GM20000 (cell line): ENCODE results near the gene HIPK1.

Experiments
- DNase-seq: peaks from one replicate; pipeline ENCODE4 v3.0.0; 2012; ENCODE audit warnings: low spot score
- TF ChIP-seq, protein P1 (sequence below): IDR thresholded peaks from 2 replicates; pipeline ENCODE4 v1.5.1; 2012; ENCODE audit warnings: mild to moderate bottlenecking, control low read depth; ENCODE audit errors: extremely low read depth, missing control alignments

The HIPK1 gene

DNA sequence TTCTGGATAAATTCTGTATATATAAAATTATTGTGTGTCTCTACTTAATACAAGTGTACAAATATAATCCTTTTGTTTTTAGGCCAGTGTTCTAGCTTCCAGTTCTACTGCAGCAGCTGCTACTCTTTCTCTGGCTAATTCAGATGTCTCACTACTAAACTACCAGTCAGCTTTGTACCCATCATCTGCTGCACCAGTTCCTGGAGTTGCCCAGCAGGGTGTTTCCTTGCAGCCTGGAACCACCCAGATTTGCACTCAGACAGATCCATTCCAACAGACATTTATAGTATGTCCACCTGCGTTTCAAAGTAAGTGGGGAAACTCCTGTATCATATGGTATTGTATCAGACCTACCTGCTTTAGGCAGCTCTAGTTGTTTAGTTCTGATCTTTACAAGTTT lies 28.9 kb downstream of the HIPK1 start:
- TF ChIP-seq, protein P1, sequence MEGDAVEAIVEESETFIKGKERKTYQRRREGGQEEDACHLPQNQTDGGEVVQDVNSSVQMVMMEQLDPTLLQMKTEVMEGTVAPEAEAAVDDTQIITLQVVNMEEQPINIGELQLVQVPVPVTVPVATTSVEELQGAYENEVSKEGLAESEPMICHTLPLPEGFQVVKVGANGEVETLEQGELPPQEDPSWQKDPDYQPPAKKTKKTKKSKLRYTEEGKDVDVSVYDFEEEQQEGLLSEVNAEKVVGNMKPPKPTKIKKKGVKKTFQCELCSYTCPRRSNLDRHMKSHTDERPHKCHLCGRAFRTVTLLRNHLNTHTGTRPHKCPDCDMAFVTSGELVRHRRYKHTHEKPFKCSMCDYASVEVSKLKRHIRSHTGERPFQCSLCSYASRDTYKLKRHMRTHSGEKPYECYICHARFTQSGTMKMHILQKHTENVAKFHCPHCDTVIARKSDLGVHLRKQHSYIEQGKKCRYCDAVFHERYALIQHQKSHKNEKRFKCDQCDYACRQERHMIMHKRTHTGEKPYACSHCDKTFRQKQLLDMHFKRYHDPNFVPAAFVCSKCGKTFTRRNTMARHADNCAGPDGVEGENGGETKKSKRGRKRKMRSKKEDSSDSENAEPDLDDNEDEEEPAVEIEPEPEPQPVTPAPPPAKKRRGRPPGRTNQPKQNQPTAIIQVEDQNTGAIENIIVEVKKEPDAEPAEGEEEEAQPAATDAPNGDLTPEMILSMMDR, result no peak
- DNase-seq, result no peak

DNA sequence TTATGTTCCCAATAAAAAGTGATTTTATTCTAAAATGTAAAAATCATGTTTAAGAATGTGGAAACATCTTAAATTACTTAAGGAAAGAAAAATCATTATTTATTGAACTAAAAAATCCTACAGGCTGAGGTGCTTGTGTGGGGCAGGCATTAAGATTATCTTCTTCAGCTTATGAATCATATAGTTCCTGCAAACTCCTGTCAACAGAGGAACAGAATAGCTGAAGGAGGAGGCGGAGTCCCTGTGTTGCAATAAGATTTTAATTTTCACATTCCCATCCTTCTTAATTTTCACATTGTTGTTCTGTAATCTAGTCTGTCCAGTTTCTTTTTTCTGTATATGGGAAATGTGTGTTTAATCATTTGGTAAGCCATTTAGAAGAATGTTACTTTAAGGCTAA lies 29.6 kb downstream of the HIPK1 start:
- no peak for DNase-seq
- TF ChIP-seq, protein P1, result no peak

DNA sequence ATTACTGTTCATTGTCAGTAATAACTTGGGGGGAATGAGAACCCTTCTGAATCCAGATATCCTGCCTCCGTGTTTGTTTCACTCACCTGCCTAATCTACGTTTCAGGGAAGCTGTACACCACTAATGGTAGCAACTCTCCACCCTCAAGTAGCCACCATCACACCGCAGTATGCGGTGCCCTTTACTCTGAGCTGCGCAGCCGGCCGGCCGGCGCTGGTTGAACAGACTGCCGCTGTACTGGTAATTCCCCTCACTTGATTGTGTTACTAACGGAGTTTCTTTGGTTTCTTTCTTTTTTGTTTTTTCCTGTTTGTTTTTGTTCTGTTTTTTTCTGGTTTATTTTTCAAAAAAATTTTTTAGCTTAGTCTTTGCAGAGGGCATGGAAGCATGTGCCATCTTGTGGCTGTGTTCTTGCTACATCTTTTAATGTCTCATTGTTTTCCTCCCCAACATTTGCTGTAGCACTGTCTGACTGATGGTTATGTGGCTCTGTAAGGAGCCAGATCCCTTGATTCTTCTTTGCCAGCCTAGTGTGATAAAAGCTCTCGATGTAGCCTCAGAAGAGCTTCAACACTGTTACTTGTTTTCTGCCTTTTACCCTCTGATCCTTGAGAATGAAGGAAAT lies 34.3 kb downstream of the HIPK1 start:
- DNase-seq, result no peak
- TF ChIP-seq, protein P1, result no peak

DNA sequence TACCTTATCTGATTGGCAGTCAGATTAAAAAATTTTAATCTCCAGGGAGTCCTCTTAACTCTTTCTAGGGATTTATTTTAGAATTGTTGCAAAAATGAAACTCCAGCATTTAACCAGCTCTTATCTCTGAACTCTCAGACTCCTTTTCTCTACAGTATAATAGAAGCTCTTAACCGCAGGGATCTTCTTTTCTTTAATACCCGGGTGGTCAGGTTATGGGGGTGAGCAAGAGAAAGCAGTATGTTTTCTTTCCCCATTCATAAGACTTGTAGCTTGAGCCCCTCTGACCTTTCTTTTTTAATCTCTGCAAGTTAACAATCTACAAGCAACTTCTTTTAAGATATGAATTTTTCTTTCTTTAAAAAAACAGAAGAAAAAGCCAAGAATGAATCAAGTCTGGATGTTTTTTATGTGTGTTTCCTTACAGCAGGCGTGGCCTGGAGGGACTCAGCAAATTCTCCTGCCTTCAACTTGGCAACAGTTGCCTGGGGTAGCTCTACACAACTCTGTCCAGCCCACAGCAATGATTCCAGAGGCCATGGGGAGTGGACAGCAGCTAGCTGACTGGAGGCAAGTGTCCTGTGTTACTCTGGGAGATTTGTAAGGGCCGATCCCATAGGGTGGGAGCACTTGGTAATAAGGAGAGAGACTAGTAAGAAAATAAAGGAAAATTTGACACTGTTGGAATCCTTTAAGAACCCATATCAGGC lies 36.7 kb downstream of the HIPK1 start:
- no peak for DNase-seq

DNA sequence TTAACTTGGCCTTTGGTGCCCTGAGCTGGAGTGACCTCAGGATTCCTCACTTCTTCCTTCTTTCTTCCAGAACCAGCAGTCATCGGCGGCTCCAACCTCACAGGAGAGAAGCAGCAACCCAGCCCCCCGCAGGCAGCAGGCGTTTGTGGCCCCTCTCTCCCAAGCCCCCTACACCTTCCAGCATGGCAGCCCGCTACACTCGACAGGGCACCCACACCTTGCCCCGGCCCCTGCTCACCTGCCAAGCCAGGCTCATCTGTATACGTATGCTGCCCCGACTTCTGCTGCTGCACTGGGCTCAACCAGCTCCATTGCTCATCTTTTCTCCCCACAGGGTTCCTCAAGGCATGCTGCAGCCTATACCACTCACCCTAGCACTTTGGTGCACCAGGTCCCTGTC lies 43.8 kb downstream of the HIPK1 start:
- TF ChIP-seq, protein P1, result no peak

More for the DNA sequence above, 36.7 kb downstream of the HIPK1 start:
- TF ChIP-seq, protein P1, result no peak

DNA sequence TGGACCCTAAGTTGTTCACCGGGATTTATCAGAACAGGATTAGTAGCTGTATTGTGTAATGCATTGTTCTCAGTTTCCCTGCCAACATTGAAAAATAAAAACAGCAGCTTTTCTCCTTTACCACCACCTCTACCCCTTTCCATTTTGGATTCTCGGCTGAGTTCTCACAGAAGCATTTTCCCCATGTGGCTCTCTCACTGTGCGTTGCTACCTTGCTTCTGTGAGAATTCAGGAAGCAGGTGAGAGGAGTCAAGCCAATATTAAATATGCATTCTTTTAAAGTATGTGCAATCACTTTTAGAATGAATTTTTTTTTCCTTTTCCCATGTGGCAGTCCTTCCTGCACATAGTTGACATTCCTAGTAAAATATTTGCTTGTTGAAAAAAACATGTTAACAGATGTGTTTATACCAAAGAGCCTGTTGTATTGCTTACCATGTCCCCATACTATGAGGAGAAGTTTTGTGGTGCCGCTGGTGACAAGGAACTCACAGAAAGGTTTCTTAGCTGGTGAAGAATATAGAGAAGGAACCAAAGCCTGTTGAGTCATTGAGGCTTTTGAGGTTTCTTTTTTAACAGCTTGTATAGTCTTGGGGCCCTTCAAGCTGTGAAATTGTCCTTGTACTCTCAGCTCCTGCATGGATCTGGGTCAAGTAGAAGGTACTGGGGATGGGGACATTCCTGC lies 46.2 kb downstream of the HIPK1 start:
- DNase-seq, result no peak
- TF ChIP-seq, protein P1, result no peak

More for the DNA sequence above, 43.8 kb downstream of the HIPK1 start:
- no peak for DNase-seq
